Gastrocnemius medialis (tissue), 4 donors: Measurements from ENCODE around the gene HS3ST6. TPM values are rescaled to one million over a fixed set of nuclear protein-coding genes. Genes with fewer than 3 reads are reported as not detected.
"Not testable (repeated sequence)": the region's sequence is repeated elsewhere in the genome, so short reads cannot be mapped to it uniquely, and the experiment has no call there.

Experiments
- ATAC-seq, 2 donors: fragments of 150-250 bp; one replicate each; pipeline ENCODE4 v1.9.1; 2016
- DNase-seq, 2 donors: peaks; one replicate each; pipeline ENCODE4 v3.0.0-alpha.2; 2019
- H3K27ac ChIP-seq, 4 donors: fragments of 200-600 bp; sonication (generic); 1 replicate in 1 of 4; 2 replicates in 3 of 4; pipeline ENCODE4 v1.5.1; 2016 to 2018; ENCODE audit warnings: mild to moderate bottlenecking in 2 of 4, moderate library complexity in 1 of 4
- H3K27me3 ChIP-seq, 3 donors: fragments of 200-600 bp; sonication (generic) in 2 of 3; 1 replicate in 1 of 3; 2 replicates in 2 of 3; pipeline versions ENCODE4 v1.5.1 to v1.6.0; 2016 to 2019; ENCODE audit warnings: mild to moderate bottlenecking in 1 of 3, moderate library complexity in 1 of 3
- H3K36me3 ChIP-seq, 2 donors: fragments of 200-600 bp; sonication (generic) in 1 of 2; one replicate each; pipeline ENCODE4 v1.5.1; 2017 to 2018
- H3K4me1 ChIP-seq, 2 donors: fragments of 200-600 bp; sonication (generic) in 1 of 2; one replicate each; pipeline ENCODE4 v1.5.1; 2016 to 2017; ENCODE audit warnings: mild to moderate bottlenecking in 2 of 2
- H3K4me3 ChIP-seq, 4 donors: fragments of 200-600 bp; sonication (generic) in 3 of 4; 1 replicate in 1 of 4; 2 replicates in 3 of 4; pipeline ENCODE4 v1.5.1; 2016 to 2019; ENCODE audit warnings: mild to moderate bottlenecking in 2 of 4
- H3K9me3 ChIP-seq, 3 donors: fragments of 200-600 bp; sonication (generic) in 2 of 3; 1 replicate in 1 of 3; 2 replicates in 2 of 3; pipeline ENCODE4 v1.5.1; 2016 to 2019
- CTCF ChIP-seq, 5 experiments: fragments of 450-650 bp in 3 of 5; fragments of 200-600 bp in 2 of 5; sonication (generic) in 2 of 5; IDR thresholded peaks in 4 of 5; conservative IDR thresholded peaks in 1 of 5; 1 replicate in 4 of 5; 2 replicates in 1 of 5; pipeline ENCODE4 v1.5.1; 2016 to 2019; ENCODE audit warnings: antibody characterized with exemption in 5 of 5, mild to moderate bottlenecking in 3 of 5, moderate library complexity in 3 of 5
- POLR2A ChIP-seq, 2 donors: fragments of 450-650 bp; IDR thresholded peaks; one replicate each; pipeline ENCODE4 v1.6.1; 2017; ENCODE audit warnings: antibody characterized with exemption in 2 of 2, mild to moderate bottlenecking in 2 of 2, moderate library complexity in 2 of 2
- in situ Hi-C, 4 donors: fragments of 200-750 bp; cut with MboI; loops; one replicate each; pipeline versions ENCODE4 v1.15.0 to v1.8.0; 2017; ENCODE audit warnings: low sequenced_read_pairs in 4 of 4
- intact Hi-C: fragments of 100-400 bp; cut with DNase I; formaldehyde crosslinking; loops from one replicate; pipeline ENCODE4 v1.15.1; 2023; ENCODE audit warnings: low total_unique reads
- total RNA-seq, 4 donors: library from RNA; depleted of rRNA; stranded (reverse); fragments of >200 nt; gene quantifications; one replicate each; pipeline versions ENCODE4 v1.1.0 to v1.2.3, GENCODE V29; 2016

The HS3ST6 gene
- total RNA-seq, 4 donors from 2014 or later: not detected

GRCh38 chr16:1902547-1903219 lies 15.5 kb downstream of the HS3ST6 start:
- H3K36me3 ChIP-seq: no peaks in the 10 kb centered on the region
- H3K4me1 ChIP-seq: no peaks in the 10 kb centered on the region
- H3K27me3 ChIP-seq: peaks cover 29 to 39% (median 36%) of the 10 kb centered on the region in 3 donors
- TF ChIP-seq CTCF (IDR thresholded peaks at IDR 0.05 in 4 of 5, conservative IDR thresholded peaks at IDR 0.05 in 1 of 5) (no peak), POLR2A (IDR thresholded peaks at IDR 0.05) (no peak)
- no peak overlapping the region for H3K4me3 ChIP-seq
- intact Hi-C loops (no loop called here), in situ Hi-C loops (no loop called here)
- no peak overlapping the region for H3K27ac ChIP-seq
- ATAC-seq: no peak
- no peaks in the 10 kb centered on the region for H3K9me3 ChIP-seq
- DNase-seq: no peak

GRCh38 chr16:1900452-1900774 lies 17.8 kb downstream of the HS3ST6 start:
- peaks cover 25 to 30% (median 28%) of the 10 kb centered on the region in 3 donors for H3K27me3 ChIP-seq

GRCh38 chr16:1899641-1900451 lies 18.4 kb downstream of the HS3ST6 start:
- no peaks in the 10 kb centered on the region for H3K9me3 ChIP-seq

More at GRCh38 chr16:1900452-1900774, 17.8 kb downstream of the HS3ST6 start:
- no peak for DNase-seq
- no peaks in the 10 kb centered on the region for H3K36me3 ChIP-seq
- H3K4me1 ChIP-seq: no peaks in the 10 kb centered on the region
- ATAC-seq: no peak
- H3K4me3 ChIP-seq: no peak overlapping the region
- H3K27ac ChIP-seq: no peak overlapping the region
- H3K9me3 ChIP-seq: no peaks in the 10 kb centered on the region
- TF ChIP-seq POLR2A (IDR thresholded peaks at IDR 0.05): no peak
- no peak for TF ChIP-seq CTCF (IDR thresholded peaks at IDR 0.05 in 4 of 5, conservative IDR thresholded peaks at IDR 0.05 in 1 of 5)
- in situ Hi-C loops: no loop called here
- intact Hi-C loops: no loop called here

GRCh38 chr16:1897692-1898091 lies 20.5 kb downstream of the HS3ST6 start:
- H3K27ac ChIP-seq, DNase-seq, H3K4me3 ChIP-seq, in situ Hi-C loops, H3K4me1 ChIP-seq, H3K36me3 ChIP-seq, intact Hi-C loops, H3K9me3 ChIP-seq, ATAC-seq: not testable (repeated sequence)
- peaks cover 15 to 21% (median 17%) of the 10 kb centered on the region in 3 donors for H3K27me3 ChIP-seq

More at GRCh38 chr16:1899641-1900451, 18.4 kb downstream of the HS3ST6 start:
- intact Hi-C loops: no loop called here
- Histone ChIP-seq H3K36me3 (no peaks in the 10 kb centered on the region), H3K4me1 (no peaks in the 10 kb centered on the region), H3K4me3 (no peak overlapping the region), H3K27me3 (peaks cover 22 to 30% (median 28%) of the 10 kb centered on the region in 3 donors), H3K27ac (no peak overlapping the region)
- no peak for TF ChIP-seq POLR2A (IDR thresholded peaks at IDR 0.05)
- no peak for TF ChIP-seq CTCF (IDR thresholded peaks at IDR 0.05 in 4 of 5, conservative IDR thresholded peaks at IDR 0.05 in 1 of 5)
- DNase-seq: no peak
- ATAC-seq: no peak
- in situ Hi-C loops: no loop called here

GRCh38 chr16:1895949-1896675 lies 22.1 kb downstream of the HS3ST6 start:
- TF ChIP-seq CTCF (IDR thresholded peaks at IDR 0.05 in 4 of 5, conservative IDR thresholded peaks at IDR 0.05 in 1 of 5) (no peak), POLR2A (IDR thresholded peaks at IDR 0.05) (no peak)
- no peaks in the 10 kb centered on the region for H3K4me1 ChIP-seq
- H3K36me3 ChIP-seq: no peaks in the 10 kb centered on the region
- no peak for ATAC-seq
- DNase-seq: no peak
- H3K4me3 ChIP-seq: no peak overlapping the region
- no peaks in the 10 kb centered on the region for H3K9me3 ChIP-seq
- H3K27me3 ChIP-seq: peaks cover 17 to 31% (median 24%) of the 10 kb centered on the region in 3 donors
- in situ Hi-C loops (no loop called here), intact Hi-C loops (no loop called here)
- no peak overlapping the region for H3K27ac ChIP-seq
